ENCODE measurements around the gene MAPK8. TPM values are rescaled to one million over a fixed set of nuclear protein-coding genes. Genes with fewer than 3 reads are reported as not detected.

The MAPK8 gene
- total and polyA plus RNA-seq, 4 donors = 75.8 to 107 (median 88.7) TPM

GRCh38 chr10:48466611-48467240 is 160.2 kb downstream of the MAPK8 start:
- H3K4me1 ChIP-seq (ENCODE audit: control insufficient read depth, insufficient read depth, low read length) = peaks cover 60% of the 10 kb centered on the region
- H3K4me3 ChIP-seq (ENCODE audit: low read depth, low read length) = peak overlapping the region; percentile 16
- 11% methylated on average over 38 of the region's 43 CpGs for WGBS (ENCODE audit: insufficient coverage)

DNA sequence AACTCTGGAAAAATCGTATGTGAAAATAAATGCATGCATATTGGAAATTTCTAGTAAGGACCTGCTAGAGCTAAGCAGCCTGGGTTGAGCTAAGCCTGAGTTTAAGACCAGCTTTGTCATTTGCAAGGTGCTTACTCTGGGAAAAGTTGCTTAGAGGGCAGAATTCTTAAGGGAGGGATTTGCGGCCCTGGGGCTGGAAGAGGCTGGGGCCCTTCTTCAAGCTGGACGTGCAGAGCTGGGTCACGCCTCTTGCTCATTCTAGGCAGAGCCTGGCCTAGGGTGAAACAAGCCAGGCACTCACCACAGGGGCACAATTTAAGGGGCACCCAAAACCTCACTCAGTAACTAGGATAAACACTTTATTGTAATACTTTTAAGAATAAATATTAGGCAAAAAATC is 161.2 kb downstream of the MAPK8 start:
- no peak overlapping the region for H3K27ac ChIP-seq (ENCODE audit: low read depth, low read length)
- WGBS (ENCODE audit: insufficient coverage) = 86% methylated on average over 4 of the region's 4 CpGs
- H3K27me3 ChIP-seq (ENCODE audit: control insufficient read depth, insufficient read depth, low read length) = peaks cover 8% of the 10 kb centered on the region
- H3K4me1 ChIP-seq (ENCODE audit: control insufficient read depth, insufficient read depth, low read length) = peaks cover 57% of the 10 kb centered on the region
- no peak for DNase-seq (ENCODE audit: low read depth in 4 of 6, low spot score in 6 of 6)
- no peaks in the 10 kb centered on the region for H3K9me3 ChIP-seq (ENCODE audit: control insufficient read depth, insufficient read depth, low read length)
- H3K4me3 ChIP-seq (ENCODE audit: low read depth, low read length) = no peak overlapping the region
- H3K36me3 ChIP-seq (ENCODE audit: control insufficient read depth, insufficient read depth, low read length) = no peaks in the 10 kb centered on the region

More at GRCh38 chr10:48466611-48467240, 160.2 kb downstream of the MAPK8 start:
- Histone ChIP-seq H3K27ac (ENCODE audit: low read depth, low read length) (no peak overlapping the region), H3K9me3 (ENCODE audit: control insufficient read depth, insufficient read depth, low read length) (no peaks in the 10 kb centered on the region), H3K27me3 (ENCODE audit: control insufficient read depth, insufficient read depth, low read length) (peaks cover 8% of the 10 kb centered on the region), H3K36me3 (ENCODE audit: control insufficient read depth, insufficient read depth, low read length) (no peaks in the 10 kb centered on the region)
- DNase-seq (ENCODE audit: low read depth in 4 of 6, low spot score in 6 of 6) = no peak

GRCh38 chr10:48468130-48468790 is 161.8 kb downstream of the MAPK8 start:
- Histone ChIP-seq H3K9me3 (ENCODE audit: control insufficient read depth, insufficient read depth, low read length) (no peaks in the 10 kb centered on the region), H3K36me3 (ENCODE audit: control insufficient read depth, insufficient read depth, low read length) (no peaks in the 10 kb centered on the region), H3K27ac (ENCODE audit: low read depth, low read length) (no peak overlapping the region), H3K4me1 (ENCODE audit: control insufficient read depth, insufficient read depth, low read length) (peaks cover 52% of the 10 kb centered on the region), H3K27me3 (ENCODE audit: control insufficient read depth, insufficient read depth, low read length) (peaks cover 8% of the 10 kb centered on the region), H3K4me3 (ENCODE audit: low read depth, low read length) (no peak overlapping the region)
- DNase-seq (ENCODE audit: low read depth in 4 of 6, low spot score in 6 of 6) = no peak
- WGBS (ENCODE audit: insufficient coverage) = 89% methylated on average over 2 of the region's 3 CpGs

- WGBS (ENCODE audit: insufficient coverage) = 93% methylated on average over 2 of the region's 3 CpGs
- H3K36me3 ChIP-seq (ENCODE audit: control insufficient read depth, insufficient read depth, low read length) = no peaks in the 10 kb centered on the region
- H3K27ac ChIP-seq (ENCODE audit: low read depth, low read length) = no peak overlapping the region
- H3K4me1 ChIP-seq (ENCODE audit: control insufficient read depth, insufficient read depth, low read length) = peaks cover 45% of the 10 kb centered on the region
- H3K27me3 ChIP-seq (ENCODE audit: control insufficient read depth, insufficient read depth, low read length) = peaks cover 8% of the 10 kb centered on the region
- no peak overlapping the region for H3K4me3 ChIP-seq (ENCODE audit: low read depth, low read length)
- DNase-seq (ENCODE audit: low read depth in 4 of 6, low spot score in 6 of 6) = no peak
- no peaks in the 10 kb centered on the region for H3K9me3 ChIP-seq (ENCODE audit: control insufficient read depth, insufficient read depth, low read length)
These were observed 162.5 kb downstream of the MAPK8 start for GRCh38 chr10:48468866-48469511.

- Histone ChIP-seq H3K27ac (ENCODE audit: low read depth, low read length) (no peak overlapping the region), H3K4me3 (ENCODE audit: low read depth, low read length) (no peak overlapping the region), H3K9me3 (ENCODE audit: control insufficient read depth, insufficient read depth, low read length) (no peaks in the 10 kb centered on the region), H3K4me1 (ENCODE audit: control insufficient read depth, insufficient read depth, low read length) (peaks cover 39% of the 10 kb centered on the region), H3K36me3 (ENCODE audit: control insufficient read depth, insufficient read depth, low read length) (no peaks in the 10 kb centered on the region), H3K27me3 (ENCODE audit: control insufficient read depth, insufficient read depth, low read length) (peaks cover 8% of the 10 kb centered on the region)
- 83% methylated on average over 3 of the region's 4 CpGs for WGBS (ENCODE audit: insufficient coverage)
- no peak for DNase-seq (ENCODE audit: low read depth in 4 of 6, low spot score in 6 of 6)
These were observed 163.1 kb downstream of the MAPK8 start for GRCh38 chr10:48469516-48470020.

DNA sequence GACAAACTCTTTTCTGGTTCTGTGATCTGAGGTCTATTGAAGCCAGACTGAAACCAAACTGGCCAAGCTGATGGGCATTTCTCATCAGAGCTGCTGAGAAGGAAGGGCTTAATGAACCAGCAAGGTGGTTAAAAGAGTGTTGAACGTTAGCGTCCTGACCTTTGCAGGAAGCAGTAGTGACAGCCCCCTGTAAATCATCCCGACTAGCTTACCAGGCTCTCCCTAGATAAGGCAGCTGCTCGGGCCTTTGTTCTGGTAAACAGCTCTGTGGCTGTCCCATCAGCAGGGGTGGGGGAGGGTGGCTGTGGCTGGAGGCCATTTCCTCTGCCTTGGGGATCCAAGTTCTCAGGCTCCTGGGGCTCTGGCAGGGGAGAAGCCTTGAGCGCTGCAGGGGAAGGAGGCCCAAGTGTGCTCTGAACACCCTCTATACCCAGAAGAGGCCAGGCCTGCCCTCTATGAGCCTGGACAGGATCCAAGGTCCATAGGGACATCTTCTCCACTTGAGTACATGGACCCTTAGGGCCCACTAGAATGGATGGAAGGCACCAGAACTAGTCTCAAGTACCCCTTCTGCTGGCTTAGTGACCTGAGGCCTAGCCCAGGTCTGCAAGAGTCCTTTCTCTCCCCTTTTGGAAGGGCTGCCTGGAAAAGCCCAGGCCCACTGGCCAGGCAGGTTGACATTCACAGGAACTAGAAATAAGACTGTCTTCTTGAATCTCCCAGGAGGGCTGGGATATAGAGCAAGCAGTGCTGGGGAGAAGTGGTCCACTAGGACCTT is 163.8 kb downstream of the MAPK8 start:
- Histone ChIP-seq H3K9me3 (ENCODE audit: control insufficient read depth, insufficient read depth, low read length) (no peaks in the 10 kb centered on the region), H3K4me3 (ENCODE audit: low read depth, low read length) (no peak overlapping the region), H3K27me3 (ENCODE audit: control insufficient read depth, insufficient read depth, low read length) (peaks cover 8% of the 10 kb centered on the region), H3K4me1 (ENCODE audit: control insufficient read depth, insufficient read depth, low read length) (peaks cover 32% of the 10 kb centered on the region), H3K36me3 (ENCODE audit: control insufficient read depth, insufficient read depth, low read length) (no peaks in the 10 kb centered on the region), H3K27ac (ENCODE audit: low read depth, low read length) (no peak overlapping the region)
- 41% methylated on average over 5 of the region's 5 CpGs for WGBS (ENCODE audit: insufficient coverage)
- DNase-seq (ENCODE audit: low read depth in 4 of 6, low spot score in 6 of 6) = peak in 2 of 6 donors; percentile 26 to 48

DNA sequence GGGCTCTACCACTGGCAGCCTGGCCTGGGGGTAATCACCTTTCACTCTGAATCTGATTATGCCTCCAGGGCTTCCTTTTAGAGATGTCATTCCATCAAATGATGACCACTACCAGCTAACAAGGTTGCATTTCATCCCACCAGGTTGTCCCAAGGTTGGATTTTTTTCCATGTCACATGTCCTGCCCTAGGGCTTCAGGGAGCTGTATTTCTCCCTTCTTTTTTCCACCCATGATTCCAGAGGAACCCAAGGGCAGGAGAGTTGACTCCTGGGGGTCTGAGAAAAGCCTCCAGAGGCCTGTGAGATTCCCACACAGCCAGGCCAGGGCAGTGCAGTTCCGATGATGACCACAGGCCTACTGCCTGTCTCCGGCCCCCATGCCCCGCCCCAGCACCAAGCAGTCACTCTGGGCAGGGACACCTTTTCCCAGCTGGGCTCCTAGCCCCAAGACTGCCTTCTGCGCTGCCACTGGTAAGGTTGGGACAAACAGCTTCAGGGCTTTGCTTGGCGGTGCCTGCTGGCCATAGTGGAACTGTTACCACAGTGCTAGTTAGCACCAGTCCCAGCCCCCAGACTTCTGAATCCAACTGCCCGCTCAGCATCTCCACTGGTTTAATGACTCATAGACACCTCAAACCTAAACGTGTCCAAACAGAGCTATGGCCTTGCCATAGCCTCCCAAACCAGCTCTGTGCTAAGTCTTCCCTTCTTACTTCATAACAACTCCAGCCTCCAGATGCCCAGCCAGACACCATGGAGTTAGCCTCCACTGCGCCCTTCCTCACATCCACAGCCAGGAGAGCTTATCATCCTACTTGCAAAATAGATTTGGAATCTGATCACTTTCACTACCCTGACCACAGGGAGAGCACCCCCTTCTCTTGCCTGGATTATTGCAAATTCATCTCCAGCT is 164.7 kb downstream of the MAPK8 start:
- H3K4me3 ChIP-seq (ENCODE audit: low read depth, low read length) = no peak overlapping the region
- H3K27me3 ChIP-seq (ENCODE audit: control insufficient read depth, insufficient read depth, low read length) = peaks cover 6% of the 10 kb centered on the region
- no peaks in the 10 kb centered on the region for H3K36me3 ChIP-seq (ENCODE audit: control insufficient read depth, insufficient read depth, low read length)
- peaks cover 27% of the 10 kb centered on the region for H3K4me1 ChIP-seq (ENCODE audit: control insufficient read depth, insufficient read depth, low read length)
- H3K27ac ChIP-seq (ENCODE audit: low read depth, low read length) = no peak overlapping the region
- H3K9me3 ChIP-seq (ENCODE audit: control insufficient read depth, insufficient read depth, low read length) = no peaks in the 10 kb centered on the region
- 85% methylated on average over 8 of the region's 8 CpGs for whole genome bisulfite sequencing (ENCODE audit: insufficient coverage)
- DNase-seq (ENCODE audit: low read depth in 4 of 6, low spot score in 6 of 6) = no peak

GRCh38 chr10:48472501-48473069 is 166.1 kb downstream of the MAPK8 start:
- no peak overlapping the region for H3K4me3 ChIP-seq (ENCODE audit: low read depth, low read length)
- DNase-seq (ENCODE audit: low read depth in 4 of 6, low spot score in 6 of 6) = no peak
- no CpG with 5 or more reads among the region's 3 CpGs for WGBS (ENCODE audit: insufficient coverage)
- no peaks in the 10 kb centered on the region for H3K36me3 ChIP-seq (ENCODE audit: control insufficient read depth, insufficient read depth, low read length)
- H3K9me3 ChIP-seq (ENCODE audit: control insufficient read depth, insufficient read depth, low read length) = no peaks in the 10 kb centered on the region
- H3K27ac ChIP-seq (ENCODE audit: low read depth, low read length) = no peak overlapping the region
- peaks cover 25% of the 10 kb centered on the region for H3K4me1 ChIP-seq (ENCODE audit: control insufficient read depth, insufficient read depth, low read length)
- H3K27me3 ChIP-seq (ENCODE audit: control insufficient read depth, insufficient read depth, low read length) = no peaks in the 10 kb centered on the region
